Pancreas (tissue), 10 donors: ENCODE measurements around the gene IRX3. TPM values are rescaled to one million over a fixed set of nuclear protein-coding genes. Genes with fewer than 3 reads are reported as not detected.

Source experiments
- ATAC-seq, 4 donors: fragments of 200-7000 bp; cut with Tn5 transposase; one replicate each; pipeline versions ENCODE4 v1.8.0 to v1.9.1; 2020; ENCODE audit warnings: mild to moderate bottlenecking in 4 of 4, moderate library complexity in 4 of 4
- DNase-seq, 6 donors: peaks; one replicate each; pipeline ENCODE4 v3.0.0-alpha.2; 2020
- FAIRE-seq: peaks from 2 replicates; lab custom pipeline; 2012; peaks lifted over from hg19 to GRCh38; lab: Jason Lieb, UNC
- H3K27ac ChIP-seq, 4 donors: fragments of 200-600 bp; sonication (generic); 1 replicate in 3 of 4; 2 replicates in 1 of 4; pipeline versions ENCODE4 v1.5.0 to v1.8.0; 2020
- H3K27me3 ChIP-seq, 4 donors: fragments of 200-600 bp; one replicate each; pipeline ENCODE4 v1.8.0; 2021
- H3K36me3 ChIP-seq, 3 donors: fragments of 200-600 bp; sonication (generic) in 1 of 3; one replicate each; pipeline versions ENCODE4 v1.5.0 to v1.8.0; 2020 to 2021
- H3K4me1 ChIP-seq, 3 donors: fragments of 200-600 bp; one replicate each; pipeline ENCODE4 v1.8.0; 2021
- H3K4me3 ChIP-seq, 4 donors: fragments of 200-600 bp; sonication (generic) in 2 of 4; one replicate each; pipeline versions ENCODE4 v1.5.0 to v1.8.0; 2020 to 2021
- H3K9me3 ChIP-seq, 4 donors: fragments of 200-600 bp; one replicate each; pipeline ENCODE4 v1.8.0; 2021
- WGBS, 2 donors: extraction: QIAGEN DNeasy Blood & Tissue Kit; methylation state at CpG; one replicate each; pipeline ENCODE4 v1.1.7; 2013; 5-methylcytosine and 5-hydroxymethylcytosine counted together
- intact Hi-C, 3 donors: fragments of 100-400 bp; cut with DNase I; formaldehyde crosslinking; loops; one replicate each; pipeline versions ENCODE4 v1.11.1 to v1.14.2; 2022
- polyA plus RNA-seq, 2 donors: library from polyadenylated mRNA; stranded (reverse); fragments of 200-250 nt; gene quantifications; one replicate each; pipeline ENCODE4 v1.2.3, GENCODE V29; 2013
- total RNA-seq, 6 donors: library from RNA; stranded (reverse); fragmentation: NEBNext Ultra II Directional in 4 of 6; extraction: Animal tissue kit (Norgen Biotek cat#: 25700) in 4 of 6; gene quantifications; one replicate each; pipeline versions ENCODE4 v1.2.1 to v1.2.4, GENCODE V29; 2021 to 2023
- TF ChIP-seq, protein P1 (sequence below), 4 donors: fragments of 200-600 bp; sonication (generic) in 3 of 4; IDR thresholded peaks; one replicate each; pipeline versions ENCODE4 v1.5.0 to v1.8.0; 2021; ENCODE audit warnings: antibody characterized with exemption in 4 of 4
- donor health status: healthy with polysubstance abuse.
- donor health status: DM: no; HTN: no; CAD: no; lungs with moderate emphysema.
- donor health status: DM: no; HTN: no; CAD: no.
- donor health status: control.
- donor health status: control.
- donor health status: Bipolar disorder and iron deficiency.
- donor health status: DM: yes; HTN: yes; CAD: no.
- donor health status: DM: no; HTN: no; CAD: no.
- donor health status: DM: no; HTN: no; CAD: no.
- donor health status: DM: yes; HTN: yes; CAD: no.

Gene IRX3
- total and polyA plus RNA-seq, 8 donors: 0.87 to 4.0 (median 2.0) TPM

GRCh38 chr16:54309341-54309740 lies 22.8 kb upstream of the IRX3 start:
- H3K4me3 ChIP-seq: no peak overlapping the region
- no peak overlapping the region for H3K27ac ChIP-seq
- intact Hi-C loops: no loop called here
- H3K4me1 ChIP-seq: no peaks in the 10 kb centered on the region
- no peak for DNase-seq
- FAIRE-seq: no peak
- H3K27me3 ChIP-seq: no peaks in the 10 kb centered on the region
- 57 to 60% methylated on average over 5 of the region's 5 CpGs for WGBS, 2 donors
- H3K36me3 ChIP-seq: no peaks in the 10 kb centered on the region
- TF ChIP-seq, protein P1, sequence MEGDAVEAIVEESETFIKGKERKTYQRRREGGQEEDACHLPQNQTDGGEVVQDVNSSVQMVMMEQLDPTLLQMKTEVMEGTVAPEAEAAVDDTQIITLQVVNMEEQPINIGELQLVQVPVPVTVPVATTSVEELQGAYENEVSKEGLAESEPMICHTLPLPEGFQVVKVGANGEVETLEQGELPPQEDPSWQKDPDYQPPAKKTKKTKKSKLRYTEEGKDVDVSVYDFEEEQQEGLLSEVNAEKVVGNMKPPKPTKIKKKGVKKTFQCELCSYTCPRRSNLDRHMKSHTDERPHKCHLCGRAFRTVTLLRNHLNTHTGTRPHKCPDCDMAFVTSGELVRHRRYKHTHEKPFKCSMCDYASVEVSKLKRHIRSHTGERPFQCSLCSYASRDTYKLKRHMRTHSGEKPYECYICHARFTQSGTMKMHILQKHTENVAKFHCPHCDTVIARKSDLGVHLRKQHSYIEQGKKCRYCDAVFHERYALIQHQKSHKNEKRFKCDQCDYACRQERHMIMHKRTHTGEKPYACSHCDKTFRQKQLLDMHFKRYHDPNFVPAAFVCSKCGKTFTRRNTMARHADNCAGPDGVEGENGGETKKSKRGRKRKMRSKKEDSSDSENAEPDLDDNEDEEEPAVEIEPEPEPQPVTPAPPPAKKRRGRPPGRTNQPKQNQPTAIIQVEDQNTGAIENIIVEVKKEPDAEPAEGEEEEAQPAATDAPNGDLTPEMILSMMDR (IDR thresholded peaks at IDR 0.05): no peak
- no peaks in the 10 kb centered on the region for H3K9me3 ChIP-seq
- ATAC-seq: no peak

GRCh38 chr16:54305080-54305479 lies 18.5 kb upstream of the IRX3 start:
- Histone ChIP-seq H3K27me3 (no peaks in the 10 kb centered on the region), H3K9me3 (no peaks in the 10 kb centered on the region), H3K4me1 (no peaks in the 10 kb centered on the region), H3K36me3 (no peaks in the 10 kb centered on the region), H3K4me3 (no peak overlapping the region), H3K27ac (no peak overlapping the region)
- intact Hi-C loops: no loop called here
- 70 to 74% methylated on average over 3 of the region's 3 CpGs for WGBS, 2 donors
- DNase-seq: no peak
- ATAC-seq: no peak
- no peak for FAIRE-seq
- TF ChIP-seq, protein P1 (IDR thresholded peaks at IDR 0.05): no peak

DNA sequence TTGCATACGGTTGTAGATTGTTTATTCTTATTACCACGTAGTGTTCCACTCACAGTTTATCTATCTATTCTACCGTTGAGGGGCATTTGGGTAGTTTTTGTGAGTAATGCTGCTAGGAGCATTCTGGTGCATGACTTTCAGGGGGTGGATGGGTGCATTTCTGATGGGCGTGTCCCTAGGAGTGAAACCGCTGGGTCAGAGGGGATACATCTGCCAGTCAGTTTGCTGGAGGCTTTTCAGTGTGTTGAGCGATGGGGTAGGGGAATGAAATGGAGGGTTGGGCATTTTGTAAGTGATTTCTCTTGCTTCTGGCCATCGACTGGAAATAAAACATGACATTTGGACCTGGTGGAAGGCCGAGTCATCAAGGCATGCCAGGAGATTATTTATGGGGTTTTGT lies 17.0 kb upstream of the IRX3 start:
- Histone ChIP-seq H3K27me3 (no peaks in the 10 kb centered on the region), H3K4me3 (no peak overlapping the region), H3K36me3 (no peaks in the 10 kb centered on the region), H3K4me1 (no peaks in the 10 kb centered on the region), H3K27ac (no peak overlapping the region), H3K9me3 (no peaks in the 10 kb centered on the region)
- intact Hi-C loops: no loop called here
- ATAC-seq (no peak), FAIRE-seq (no peak), DNase-seq (no peak)
- TF ChIP-seq, protein P1 (IDR thresholded peaks at IDR 0.05): no peak
- WGBS, 2 donors: 69 to 81% methylated on average over 8 of the region's 8 CpGs

DNA sequence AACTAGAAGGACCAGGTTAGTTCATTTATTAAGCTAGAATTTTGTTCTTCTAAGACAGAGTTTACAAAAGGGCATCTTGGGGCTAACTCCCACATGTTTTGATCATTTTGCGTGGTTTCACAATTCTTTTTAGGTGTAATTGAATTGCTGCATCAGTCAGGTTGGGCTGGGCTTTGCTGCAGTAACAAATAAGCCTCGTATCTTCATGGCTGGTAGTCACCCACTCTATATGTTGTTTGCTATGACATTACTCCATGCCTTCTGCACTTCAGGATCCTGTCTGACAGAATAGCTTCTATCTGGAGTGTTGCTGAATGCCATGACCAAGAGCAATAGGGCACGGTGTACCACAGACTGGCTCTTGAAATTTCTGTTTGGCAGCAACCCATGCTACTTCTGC lies 10.6 kb upstream of the IRX3 start:
- no peak overlapping the region for H3K4me3 ChIP-seq
- no peak for FAIRE-seq
- TF ChIP-seq, protein P1 (IDR thresholded peaks at IDR 0.05): no peak

GRCh38 chr16:54296543-54296942 lies 10.0 kb upstream of the IRX3 start:
- Histone ChIP-seq H3K27ac (no peak overlapping the region), H3K36me3 (no peaks in the 10 kb centered on the region), H3K27me3 (no peaks in the 10 kb centered on the region), H3K4me3 (no peak overlapping the region), H3K9me3 (no peaks in the 10 kb centered on the region), H3K4me1 (no peaks in the 10 kb centered on the region)
- intact Hi-C loops: no loop called here
- 79 to 88% methylated on average over 1 of the region's 1 CpG for WGBS, 2 donors
- DNase-seq: no peak
- no peak for ATAC-seq
- no peak for FAIRE-seq
- TF ChIP-seq, protein P1 (IDR thresholded peaks at IDR 0.05): no peak

More for the DNA sequence above, 10.6 kb upstream of the IRX3 start:
- intact Hi-C loops: no loop called here
- DNase-seq (no peak), ATAC-seq (no peak)
- WGBS, 2 donors: 81 to 85% methylated on average over 3 of the region's 3 CpGs
- no peaks in the 10 kb centered on the region for H3K27me3 ChIP-seq
- H3K27ac ChIP-seq: no peak overlapping the region
- no peaks in the 10 kb centered on the region for H3K4me1 ChIP-seq
- no peaks in the 10 kb centered on the region for H3K9me3 ChIP-seq
- no peaks in the 10 kb centered on the region for H3K36me3 ChIP-seq
